HG03175 (cell line): ENCODE data around the gene KCNH4.
A peak's percentile ranks its signal among the peaks of the same experiment; 100 is the strongest.
"Not testable (repeated sequence)": the region's sequence is repeated elsewhere in the genome, so short reads cannot be mapped to it uniquely, and the experiment has no call there.

Source experiments
- ATAC-seq: cut with Tn5 transposase; IDR thresholded peaks from one replicate; pipeline ENCODE4 v1.9.1; 2021; ENCODE audit warnings: mild to moderate bottlenecking, moderate library complexity; ENCODE audit not compliant: unreplicated experiment

KCNH4 gene

GRCh38 chr17:42140690-42141089 is 40.3 kb downstream of the KCNH4 start:
- not testable (repeated sequence) for ATAC-seq

GRCh38 chr17:42138749-42139492 is 42.0 kb downstream of the KCNH4 start:
- ATAC-seq: no peak

GRCh38 chr17:42136654-42137051 is 44.3 kb downstream of the KCNH4 start:
- no peak for ATAC-seq

- ATAC-seq: no peak
These were observed 45.0 kb downstream of the KCNH4 start for GRCh38 chr17:42135664-42136653.

GRCh38 chr17:42135151-42135550 is 45.8 kb downstream of the KCNH4 start:
- no peak for ATAC-seq

GRCh38 chr17:42133461-42134041 is 47.4 kb downstream of the KCNH4 start:
- no peak for ATAC-seq

- ATAC-seq: no peak
These were observed 48.0 kb downstream of the KCNH4 start for GRCh38 chr17:42132941-42133340.

- no peak for ATAC-seq
These were observed 48.9 kb downstream of the KCNH4 start for GRCh38 chr17:42131981-42132432.

- ATAC-seq: no peak
These were observed 49.7 kb downstream of the KCNH4 start for GRCh38 chr17:42131232-42131631.

- ATAC-seq: no peak
These were observed 50.5 kb downstream of the KCNH4 start for GRCh38 chr17:42130310-42130936.

- ATAC-seq: no peak
These were observed 51.7 kb downstream of the KCNH4 start for GRCh38 chr17:42129109-42129837.

GRCh38 chr17:42127414-42127813 is 53.5 kb downstream of the KCNH4 start:
- ATAC-seq: no peak

- ATAC-seq: no peak
These were observed 54.1 kb downstream of the KCNH4 start for GRCh38 chr17:42126836-42127235.

- no peak for ATAC-seq
These were observed 55.4 kb downstream of the KCNH4 start for GRCh38 chr17:42125565-42125964.

- ATAC-seq: no peak
These were observed 56.7 kb downstream of the KCNH4 start for GRCh38 chr17:42124256-42124655.

- no peak for ATAC-seq
These were observed 58.3 kb downstream of the KCNH4 start, which contains the start of gene HSPB9 for GRCh38 chr17:42122371-42123303. TSS of gene HSPB9 (plus strand) at chr17:42122804. CDS start at chr17:42122851, 47 bp downstream.

- peak; percentile 63 for ATAC-seq
These were observed 59.9 kb downstream of the KCNH4 start, which contains the start of gene KAT2A for GRCh38 chr17:42120770-42121769. TSS of gene KAT2A (minus strand) at chr17:42121367. CDS start at chr17:42121304, 63 bp downstream.
